AG04450 (cell line): ENCODE results near the gene RNU1-2. TPM values are rescaled to one million over a fixed set of nuclear protein-coding genes. Genes with fewer than 3 reads are reported as not detected.

Experiments used
- CTCF ChIA-PET: fragments of 300-600, 350-600 bp; formaldehyde crosslinking; extraction: SDS; loops from one replicate; lab custom pipeline; 2022; ENCODE audit warnings: antibody characterized with exemption, inconsistent platforms; lab: Charles Lee
- POLR2A ChIA-PET: fragments of 350-600 bp; formaldehyde crosslinking; extraction: SDS; loops from one replicate; lab custom pipeline; 2021; ENCODE audit warnings: antibody characterized with exemption, inconsistent platforms; lab: Yijun Ruan, JAX
- DNase-seq: peaks from one replicate; pipeline ENCODE4 v3.0.0-alpha.2; 2011; ENCODE audit warnings: low read depth, low spot score
- H3K27ac ChIP-seq: one replicate; pipeline ENCODE4 v1.5.1; 2012; ENCODE audit warnings: low read depth, low read length, control low read depth
- H3K27me3 ChIP-seq: one replicate; pipeline ENCODE4 v1.6.0; 2012; ENCODE audit warnings: low read length; ENCODE audit not compliant: control insufficient read depth, insufficient read depth
- H3K4me3 ChIP-seq: 2 replicates; pipeline ENCODE4 v1.5.1; 2011; ENCODE audit warnings: mild to moderate bottlenecking, low read depth, low read length, control low read depth
- H3K9me3 ChIP-seq: 2 replicates; pipeline ENCODE4 v1.5.1; 2012; ENCODE audit warnings: low read length; ENCODE audit not compliant: control insufficient read depth, insufficient read depth
- CTCF ChIP-seq: IDR thresholded peaks from 2 replicates; pipeline ENCODE4 v1.5.1; 2011; ENCODE audit warnings: low read depth, low read length, control low read depth, inconsistent platforms
- polyA plus RNA-seq: library from polyadenylated mRNA; depleted of rRNA; stranded (reverse); fragments of >200 nt; gene quantifications from 2 replicates; pipeline ENCODE4 v1.2.3, GENCODE V29; 2011

The RNU1-2 gene
- polyA plus RNA-seq, 1 experiment: not detected

DNA sequence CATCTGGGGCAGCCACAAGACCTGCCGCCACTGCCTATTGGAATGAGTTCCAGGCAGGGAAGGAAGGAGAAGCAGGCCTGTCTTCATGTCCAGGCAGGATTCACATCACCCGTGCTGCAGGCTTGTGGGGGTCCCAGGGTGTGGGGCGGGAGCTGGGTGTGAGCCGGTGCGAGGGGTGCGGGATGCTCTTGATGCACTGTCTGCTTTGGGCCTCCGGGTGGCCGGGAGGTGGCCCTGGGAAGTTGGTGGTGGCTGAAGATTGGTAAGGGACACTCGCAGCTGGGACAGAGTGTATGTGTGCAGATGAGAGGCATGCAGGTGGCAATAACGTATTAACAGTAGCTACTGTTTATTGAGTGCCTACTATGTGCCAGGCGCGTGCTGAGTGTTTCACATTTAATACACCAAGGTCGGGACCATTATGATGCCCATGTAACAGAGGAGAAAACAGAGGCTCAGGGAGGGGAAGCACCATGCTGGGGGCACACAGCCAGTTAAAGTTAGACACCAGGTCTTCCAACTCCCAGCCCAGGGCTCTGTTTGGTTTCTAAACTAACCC lies 29.2 kb downstream of the RNU1-2 start:
- H3K4me3 ChIP-seq: no peak overlapping the region
- H3K9me3 ChIP-seq: no peaks in the 10 kb centered on the region; the same call in 1 of the 2 replicates
- POLR2A ChIA-PET: no interaction called here
- no peak for DNase-seq
- H3K27me3 ChIP-seq: no peaks in the 10 kb centered on the region
- CTCF ChIA-PET: no interaction called here
- TF ChIP-seq CTCF: 0 out of 2 replicates have a peak, but pooled peaks have one; percentile 19
- H3K27ac ChIP-seq: no peak overlapping the region

GRCh38 chr1:16925635-16926490 lies 30.1 kb downstream of the RNU1-2 start:
- Histone ChIP-seq H3K27me3 (no peaks in the 10 kb centered on the region), H3K9me3 (no peaks in the 10 kb centered on the region; the same call in 1 of the 2 replicates), H3K27ac (no peak overlapping the region), H3K4me3 (no peak overlapping the region)
- TF ChIP-seq CTCF: no peak
- DNase-seq: no peak
- ChIA-PET CTCF (no interaction called here), POLR2A (interaction anchor here (0.6 kb wide), 1 partner anchor 21 kb away, joined by 3 read pairs; no protein-coding TSS in a partner anchor)

DNA sequence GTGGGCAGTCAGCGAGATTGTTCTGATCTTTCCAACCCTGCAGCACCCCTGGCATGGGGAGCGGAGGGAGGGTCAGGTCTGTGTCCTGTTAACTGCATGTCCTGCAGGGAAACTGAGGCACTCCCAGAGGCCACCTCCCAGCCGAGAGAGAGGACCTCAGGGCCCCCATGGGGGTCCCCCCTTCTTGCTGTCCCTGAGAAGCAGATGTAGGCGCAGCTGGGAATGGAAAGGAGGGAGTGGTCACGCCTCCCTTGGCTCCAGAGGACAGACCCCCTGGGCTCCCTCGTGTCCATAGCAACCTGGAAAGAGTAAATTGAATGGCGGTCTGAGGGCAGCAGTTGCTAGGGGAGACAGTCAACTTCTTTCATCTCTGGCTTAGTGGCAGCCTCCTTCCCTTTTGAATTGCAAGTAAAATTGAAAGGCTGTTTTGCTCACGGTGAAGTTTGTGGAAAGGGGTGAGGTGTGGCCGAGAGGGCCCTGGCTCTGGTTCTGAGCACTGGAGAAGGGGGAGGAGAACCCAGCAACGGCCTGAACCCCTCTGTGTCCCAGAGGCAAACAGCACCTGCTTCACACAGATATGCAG lies 30.8 kb downstream of the RNU1-2 start:
- no peak for DNase-seq
- no peaks in the 10 kb centered on the region for H3K27me3 ChIP-seq
- CTCF ChIA-PET: no interaction called here
- H3K27ac ChIP-seq: no peak overlapping the region
- H3K9me3 ChIP-seq: no peaks in the 10 kb centered on the region; the same call in 1 of the 2 replicates
- no peak overlapping the region for H3K4me3 ChIP-seq
- TF ChIP-seq CTCF: no peak
- POLR2A ChIA-PET: no interaction called here

DNA sequence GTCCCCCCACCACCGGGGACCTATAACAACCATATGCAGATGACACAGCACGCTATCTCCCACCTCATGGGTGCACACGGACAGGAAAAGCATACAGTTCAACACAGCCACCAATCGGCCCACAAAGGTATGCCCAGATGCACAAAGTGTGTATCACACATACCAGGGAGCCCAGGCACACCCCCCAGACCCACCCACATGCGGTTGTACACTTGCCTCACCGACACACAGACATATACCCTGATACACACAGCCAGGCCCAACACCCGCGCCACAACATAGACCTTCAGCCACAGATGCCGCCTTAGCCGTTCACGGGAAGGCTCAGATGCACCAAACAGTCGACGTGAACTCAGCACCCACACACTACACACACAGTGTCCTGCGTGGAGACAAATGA lies 31.5 kb downstream of the RNU1-2 start:
- POLR2A ChIA-PET: no interaction called here
- H3K27me3 ChIP-seq: no peaks in the 10 kb centered on the region
- no peak for DNase-seq
- no peaks in the 10 kb centered on the region; the same call in 1 of the 2 replicates for H3K9me3 ChIP-seq
- H3K27ac ChIP-seq: no peak overlapping the region
- CTCF ChIA-PET: no interaction called here
- TF ChIP-seq CTCF: no peak
- no peak overlapping the region for H3K4me3 ChIP-seq
